T-helper 22 cell (primary cell): ENCODE results near the gene MECP2.

Experiments
- DNase-seq: peaks from one replicate; pipeline ENCODE4 v3.0.0-alpha.2; 2020; ENCODE audit warnings: low read depth

The MECP2 gene

DNA sequence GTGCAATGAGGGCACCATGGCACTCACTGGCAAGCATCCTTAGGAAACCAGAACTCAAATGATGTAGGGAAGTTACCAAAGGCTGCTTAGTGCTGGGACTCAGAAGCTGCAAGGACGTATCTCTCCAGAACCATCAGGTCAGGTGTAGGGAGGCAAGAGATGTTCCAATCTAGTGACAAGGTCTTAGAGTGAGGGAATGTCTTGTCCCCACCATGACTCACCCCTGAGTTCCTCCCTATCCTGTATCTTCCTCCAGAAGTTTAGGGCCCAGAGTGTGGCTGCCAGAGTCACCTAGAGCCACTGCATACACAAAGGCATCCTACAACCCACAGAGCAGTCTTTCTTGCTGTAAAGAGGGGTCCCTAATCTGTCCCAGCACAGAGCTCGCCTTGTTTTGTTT lies 63.7 kb downstream of the MECP2 start:
- no peak for DNase-seq

DNA sequence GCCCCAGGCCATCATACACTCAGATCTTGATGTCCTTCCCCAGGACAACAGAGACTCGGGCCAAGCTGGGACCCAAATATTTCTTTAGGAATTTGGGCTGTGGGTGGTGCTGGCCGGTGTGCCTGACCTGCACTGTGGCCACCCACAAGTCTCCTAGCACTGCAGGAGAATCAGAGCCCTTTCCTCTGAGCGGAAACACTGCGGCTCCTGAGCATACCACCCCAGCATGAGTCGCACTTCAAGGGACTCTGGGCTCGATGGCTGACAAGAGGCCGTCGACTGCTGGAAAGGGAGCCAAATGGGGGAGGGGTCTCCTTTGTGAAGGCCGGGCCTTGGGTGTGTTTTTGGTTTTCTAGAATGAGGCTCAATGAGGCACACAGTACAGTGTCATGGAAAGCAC lies 64.9 kb downstream of the MECP2 start:
- no peak for DNase-seq

DNA sequence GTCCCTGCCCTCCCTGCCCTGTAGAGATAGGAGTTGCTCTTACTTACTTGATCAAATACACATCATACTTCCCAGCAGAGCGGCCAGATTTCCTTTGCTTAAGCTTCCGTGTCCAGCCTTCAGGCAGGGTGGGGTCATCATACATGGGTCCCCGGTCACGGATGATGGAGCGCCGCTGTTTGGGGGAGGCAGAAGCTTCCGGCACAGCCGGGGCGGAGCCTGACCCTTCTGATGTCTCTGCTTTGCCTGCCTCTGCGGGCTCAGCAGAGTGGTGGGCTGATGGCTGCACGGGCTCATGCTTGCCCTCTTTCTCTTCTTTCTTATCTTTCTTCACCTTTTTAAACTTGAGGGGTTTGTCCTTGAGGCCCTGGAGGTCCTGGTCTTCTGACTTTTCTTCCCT lies 65.4 kb downstream of the MECP2 start:
- no peak for DNase-seq

DNA sequence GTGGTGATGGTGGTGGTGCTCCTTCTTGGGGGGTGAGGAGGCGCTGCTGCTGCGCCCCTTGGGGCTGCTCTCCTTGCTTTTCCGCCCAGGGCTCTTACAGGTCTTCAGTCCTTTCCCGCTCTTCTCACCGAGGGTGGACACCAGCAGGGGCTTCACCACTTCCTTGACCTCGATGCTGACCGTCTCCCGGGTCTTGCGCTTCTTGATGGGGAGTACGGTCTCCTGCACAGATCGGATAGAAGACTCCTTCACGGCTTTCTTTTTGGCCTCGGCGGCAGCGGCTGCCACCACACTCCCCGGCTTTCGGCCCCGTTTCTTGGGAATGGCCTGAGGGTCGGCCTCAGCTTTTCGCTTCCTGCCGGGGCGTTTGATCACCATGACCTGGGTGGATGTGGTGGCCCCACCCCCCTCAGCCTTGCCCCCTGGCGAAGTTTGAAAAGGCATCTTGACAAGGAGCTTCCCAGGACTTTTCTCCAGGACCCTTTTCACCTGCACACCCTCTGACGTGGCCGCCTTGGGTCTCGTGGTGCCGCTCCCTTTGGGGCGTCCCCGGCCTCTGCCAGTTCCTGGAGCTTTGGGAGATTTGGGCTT lies 66.7 kb downstream of the MECP2 start:
- no peak for DNase-seq

DNA sequence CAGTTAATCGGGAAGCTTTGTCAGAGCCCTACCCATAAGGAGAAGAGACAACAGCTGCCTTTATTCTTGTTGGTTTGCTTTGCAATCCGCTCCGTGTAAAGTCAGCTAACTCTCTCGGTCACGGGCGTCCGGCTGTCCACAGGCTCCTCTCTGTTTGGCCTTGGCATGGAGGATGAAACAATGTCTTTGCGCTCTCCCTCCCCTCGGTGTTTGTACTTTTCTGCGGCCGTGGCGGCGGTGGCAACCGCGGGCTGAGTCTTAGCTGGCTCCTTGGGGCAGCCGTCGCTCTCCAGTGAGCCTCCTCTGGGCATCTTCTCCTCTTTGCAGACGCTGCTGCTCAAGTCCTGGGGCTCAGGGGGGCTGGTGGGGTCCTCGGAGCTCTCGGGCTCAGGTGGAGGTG lies 67.3 kb downstream of the MECP2 start:
- no peak for DNase-seq

DNA sequence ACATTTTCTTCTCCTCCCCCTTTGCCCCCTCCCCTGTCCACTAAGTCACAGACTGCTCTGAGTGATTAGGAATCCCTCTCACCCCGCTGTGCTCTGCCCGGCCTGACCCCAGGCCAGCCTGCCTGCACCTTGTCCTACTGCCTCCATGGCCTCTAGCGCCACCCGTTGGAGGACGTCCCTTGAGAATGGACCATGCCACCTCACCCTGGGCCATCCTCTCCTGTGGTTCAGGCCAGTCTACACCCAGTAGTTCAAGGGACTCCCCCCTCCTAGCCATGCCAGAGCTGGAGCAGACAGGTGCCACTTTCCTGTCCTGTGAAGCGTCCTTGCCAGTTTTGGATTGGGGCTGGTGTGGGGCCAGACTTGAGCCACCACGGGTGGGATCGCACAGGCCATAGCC lies 68.1 kb downstream of the MECP2 start:
- no peak for DNase-seq

DNA sequence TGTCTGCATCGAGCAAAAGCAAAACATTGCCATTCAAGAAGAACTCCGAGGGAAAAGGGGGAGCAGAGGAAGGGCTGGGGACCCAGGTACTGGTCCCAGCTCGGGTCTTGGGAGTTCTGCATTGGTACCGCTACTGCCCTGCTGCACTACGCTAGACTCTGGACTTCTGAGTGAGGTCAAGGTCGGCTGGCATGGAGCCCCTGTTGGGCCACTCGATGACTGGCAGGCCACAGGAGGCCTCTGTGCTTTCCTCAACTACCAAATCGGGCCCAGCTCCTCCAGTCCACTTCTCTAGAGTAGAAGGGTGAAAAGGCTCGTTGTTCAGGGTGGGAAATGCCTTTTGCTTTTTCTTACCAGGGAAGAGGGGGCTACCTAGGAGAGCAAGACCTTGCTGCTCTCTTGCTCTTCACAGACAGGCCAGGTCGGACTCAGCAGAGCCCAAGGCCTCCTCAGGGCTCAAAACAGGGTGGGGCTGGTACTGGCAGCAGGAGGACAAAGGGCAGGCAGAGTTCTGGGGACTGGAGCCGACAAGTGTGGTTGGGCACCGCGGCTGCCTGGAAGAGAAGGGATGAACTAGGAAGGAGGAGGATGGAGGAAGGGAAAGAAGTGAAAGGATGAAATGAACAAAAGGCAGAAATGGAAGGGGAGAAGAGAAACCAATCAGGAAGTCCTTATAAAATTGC lies 68.9 kb downstream of the MECP2 start:
- DNase-seq: no peak

DNA sequence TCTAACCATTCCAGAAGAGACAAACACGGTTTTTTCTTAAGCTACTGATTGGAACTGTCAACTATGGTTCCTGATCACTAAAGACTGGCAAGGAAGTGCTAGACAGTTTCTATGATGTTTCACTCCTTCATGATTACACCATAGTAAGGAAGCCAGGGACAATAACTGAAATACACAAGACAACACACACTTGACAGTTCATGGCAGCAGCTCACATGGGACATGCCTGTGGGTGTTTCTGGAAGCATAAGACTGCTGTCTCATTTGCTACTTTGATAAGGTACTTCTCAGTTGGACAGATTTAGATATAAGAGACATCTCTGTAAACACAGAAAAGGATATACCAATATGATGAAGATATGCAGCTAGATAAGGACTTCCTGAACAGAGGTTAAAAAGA lies 69.5 kb downstream of the MECP2 start:
- no peak for DNase-seq

DNA sequence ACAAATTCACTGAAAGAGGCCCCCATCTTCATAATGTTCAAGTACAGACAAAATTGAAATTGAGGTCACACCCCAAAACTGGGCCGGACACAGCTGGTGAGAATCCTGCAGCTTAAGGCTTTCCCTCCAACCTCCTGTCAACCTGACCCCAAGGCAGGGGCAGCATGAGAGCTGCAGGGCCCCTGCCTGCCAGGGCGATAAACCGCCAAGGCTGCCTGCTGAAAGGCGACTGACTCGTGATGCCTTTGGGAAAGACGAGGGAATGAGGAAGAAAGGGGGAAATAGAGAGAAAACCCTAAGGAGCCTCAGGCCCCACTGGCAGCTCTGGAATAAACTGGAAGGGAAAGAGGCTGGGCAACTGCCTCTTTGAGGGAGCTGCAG lies 70.5 kb downstream of the MECP2 start:
- DNase-seq: no peak

DNA sequence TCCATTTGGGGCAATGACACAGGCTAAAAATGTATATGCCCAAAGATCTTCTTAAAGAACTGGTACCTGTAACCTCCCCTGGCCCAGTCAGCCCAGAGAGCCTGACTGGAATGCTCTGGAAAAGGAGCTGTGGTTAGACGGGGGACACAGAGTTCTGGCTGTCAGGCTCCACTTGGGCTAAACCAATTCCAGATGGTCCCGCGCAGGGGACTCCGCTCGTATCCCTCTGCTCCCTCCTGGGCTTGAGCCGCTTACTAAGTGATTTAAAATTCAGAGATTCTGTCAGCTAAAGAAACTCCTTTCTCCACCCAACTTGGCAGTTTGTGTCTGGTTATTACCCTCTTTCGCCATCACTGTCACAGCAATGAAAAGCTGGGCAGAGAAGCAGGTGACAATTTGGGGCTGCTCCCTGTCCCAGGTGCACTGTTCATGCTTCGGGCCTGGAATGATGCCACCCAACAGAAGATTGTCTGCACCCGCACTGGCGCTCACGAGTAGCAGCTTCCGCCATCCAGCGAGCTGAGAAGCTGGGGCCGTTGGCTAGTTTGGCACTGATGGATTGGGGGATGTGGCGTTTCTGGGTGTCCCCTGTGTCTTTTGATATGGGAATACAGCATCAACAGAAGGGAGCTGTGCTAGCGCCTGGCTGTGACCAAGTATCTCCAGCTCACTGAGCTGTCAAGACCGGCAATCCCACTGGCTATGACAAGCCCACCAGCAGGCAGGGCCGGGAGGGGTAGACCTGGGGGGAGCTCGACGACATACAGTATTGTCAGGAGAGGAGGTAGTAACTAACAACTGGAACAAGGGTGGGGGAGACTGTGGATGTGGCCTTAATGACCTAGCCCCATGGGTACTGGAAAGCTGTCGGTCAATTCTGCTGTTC lies 71.1 kb downstream of the MECP2 start:
- DNase-seq: no peak

DNA sequence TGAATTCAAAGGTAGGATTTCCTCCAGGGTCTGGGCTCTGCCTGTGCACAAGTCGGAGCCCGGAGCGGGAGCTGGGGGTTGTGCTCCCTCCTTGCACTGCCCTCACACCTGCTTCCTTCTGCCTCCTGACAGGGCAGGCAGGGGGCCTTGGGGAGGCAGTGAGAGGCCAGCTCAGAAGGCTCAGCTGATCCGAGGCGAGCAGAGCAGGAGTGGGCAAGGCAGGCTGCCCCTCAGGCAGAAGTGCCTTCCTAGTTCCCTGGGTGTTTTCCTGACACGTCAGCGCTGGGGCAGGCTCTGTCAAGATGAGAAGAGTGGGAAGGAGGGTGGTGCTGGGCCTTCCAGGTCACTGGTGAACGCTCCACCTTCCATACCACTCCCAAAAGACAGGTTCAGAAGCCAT lies 72.3 kb downstream of the MECP2 start:
- no peak for DNase-seq

DNA sequence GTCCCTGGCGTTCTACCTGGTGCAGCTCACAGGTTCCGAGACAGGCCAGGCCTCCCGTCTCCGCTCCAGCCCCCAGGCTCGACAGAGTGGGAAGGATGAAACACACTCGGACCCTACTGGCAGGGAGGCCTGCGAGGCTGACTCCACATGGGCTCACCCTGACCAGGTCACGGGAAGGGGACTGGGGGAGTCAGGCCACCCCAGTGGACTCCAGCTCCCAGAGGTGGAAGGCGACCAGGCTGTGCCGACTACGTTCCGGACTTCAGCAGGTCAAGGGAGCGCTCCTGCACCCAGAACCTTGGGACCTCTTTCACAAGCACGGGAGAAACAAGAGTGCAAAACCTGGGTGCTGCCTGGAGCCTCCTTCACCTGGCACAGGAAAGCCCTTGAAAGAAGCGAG lies 73.2 kb downstream of the MECP2 start:
- DNase-seq: no peak

DNA sequence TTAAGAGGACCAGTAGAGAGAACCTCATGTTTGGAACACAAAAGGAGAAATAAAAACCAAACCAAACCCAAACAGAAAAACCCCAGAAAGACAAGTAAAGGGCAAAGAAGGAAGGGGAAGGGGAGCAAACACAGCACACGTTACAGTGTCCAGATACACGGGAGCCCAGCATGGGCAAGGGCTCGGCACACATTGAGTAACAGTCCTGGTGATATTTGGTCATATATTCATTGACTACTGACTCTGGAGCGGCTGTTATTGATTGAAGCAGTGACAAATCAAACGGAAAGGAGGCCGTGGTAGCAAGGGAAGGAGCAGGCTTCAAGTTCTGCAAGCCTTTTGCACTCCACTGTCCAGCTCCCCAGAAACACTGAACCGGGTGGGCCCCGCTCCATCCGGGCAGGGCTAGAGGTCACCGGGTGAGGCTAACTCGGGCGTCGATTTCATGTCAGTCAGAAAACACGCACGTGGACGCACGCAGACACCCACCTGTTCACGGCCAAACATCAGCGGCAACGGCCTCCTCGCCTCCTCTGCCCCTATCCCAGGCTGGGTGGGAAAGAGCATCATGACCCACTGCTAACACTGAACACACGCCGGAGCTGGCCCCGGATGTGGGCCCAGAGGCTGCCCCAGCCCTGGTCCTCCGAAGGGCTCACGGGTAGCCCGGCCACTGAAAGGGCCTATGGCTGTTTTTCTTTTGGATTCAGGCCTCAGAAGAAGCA lies 74.1 kb downstream of the MECP2 start:
- DNase-seq: no peak

DNA sequence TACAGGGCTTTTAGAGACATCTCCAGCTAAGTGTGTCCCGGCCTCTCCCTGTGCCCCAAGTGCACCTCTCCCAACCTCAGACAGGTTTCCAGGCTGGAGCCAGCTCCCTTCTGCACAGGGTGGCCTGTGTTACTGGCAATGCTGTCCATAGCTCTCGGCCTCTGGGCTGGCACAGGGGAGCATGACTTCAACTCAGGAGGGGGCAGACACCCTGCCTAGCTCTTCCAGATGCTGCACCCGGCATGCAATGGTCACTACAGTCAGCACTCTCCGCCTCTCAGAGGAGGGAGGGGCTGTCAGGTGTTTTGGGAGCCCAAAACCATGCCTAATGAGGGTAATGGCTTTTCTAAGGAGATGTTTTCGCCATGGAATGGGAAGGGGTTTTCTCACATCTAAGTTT lies 75.4 kb downstream of the MECP2 start:
- no peak for DNase-seq

DNA sequence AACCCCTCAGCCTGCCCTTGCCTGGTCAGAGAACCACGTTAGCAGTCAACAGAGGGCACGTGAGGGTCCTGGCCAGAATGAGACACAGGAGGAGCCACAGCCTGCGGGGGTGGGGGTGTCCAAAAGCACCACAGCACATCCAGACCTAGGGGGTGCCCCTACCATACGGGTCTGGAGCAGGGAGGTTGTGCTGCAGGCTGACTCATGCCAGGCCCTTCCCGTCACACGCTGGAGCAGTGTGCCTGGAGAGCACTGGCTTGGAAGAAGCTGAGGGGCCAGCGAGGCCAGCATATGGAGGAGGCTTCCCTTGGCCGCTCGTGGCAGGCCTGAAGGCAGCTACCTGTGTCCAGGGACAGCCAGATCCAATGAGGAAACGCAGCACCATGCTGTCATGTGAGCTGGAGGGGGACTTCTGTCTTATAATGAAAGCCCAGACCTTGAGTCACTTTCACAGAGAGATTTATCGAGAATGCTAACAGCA lies 76.3 kb downstream of the MECP2 start:
- peak; percentile 8 for DNase-seq

DNA sequence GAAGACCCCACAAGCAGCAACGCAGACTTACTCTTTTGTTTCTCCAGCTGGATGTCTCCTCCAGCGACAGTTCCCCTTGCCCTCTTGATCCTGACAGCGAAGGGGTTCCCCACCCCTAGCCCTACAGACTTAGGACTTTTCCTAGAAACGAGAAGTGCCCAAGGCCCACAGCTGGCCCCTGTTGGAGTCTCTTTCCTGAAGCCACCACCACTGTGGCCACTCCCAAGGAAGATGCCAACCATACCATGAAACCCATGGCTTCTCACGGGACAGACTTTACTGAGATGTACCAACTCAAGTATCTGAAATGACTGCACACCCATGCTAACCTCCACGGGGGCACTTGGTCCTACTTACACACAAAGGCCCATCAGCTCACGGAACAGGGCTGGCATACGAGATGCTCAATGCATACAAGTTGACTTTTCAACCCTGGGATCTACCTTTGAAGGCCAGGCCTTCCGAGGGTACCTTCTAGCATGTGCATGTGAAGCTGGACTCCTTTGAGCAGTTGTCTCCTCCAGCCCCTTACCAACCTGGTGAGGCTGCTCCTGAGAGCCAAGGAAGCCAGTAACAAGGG lies 76.9 kb downstream of the MECP2 start:
- DNase-seq: no peak

DNA sequence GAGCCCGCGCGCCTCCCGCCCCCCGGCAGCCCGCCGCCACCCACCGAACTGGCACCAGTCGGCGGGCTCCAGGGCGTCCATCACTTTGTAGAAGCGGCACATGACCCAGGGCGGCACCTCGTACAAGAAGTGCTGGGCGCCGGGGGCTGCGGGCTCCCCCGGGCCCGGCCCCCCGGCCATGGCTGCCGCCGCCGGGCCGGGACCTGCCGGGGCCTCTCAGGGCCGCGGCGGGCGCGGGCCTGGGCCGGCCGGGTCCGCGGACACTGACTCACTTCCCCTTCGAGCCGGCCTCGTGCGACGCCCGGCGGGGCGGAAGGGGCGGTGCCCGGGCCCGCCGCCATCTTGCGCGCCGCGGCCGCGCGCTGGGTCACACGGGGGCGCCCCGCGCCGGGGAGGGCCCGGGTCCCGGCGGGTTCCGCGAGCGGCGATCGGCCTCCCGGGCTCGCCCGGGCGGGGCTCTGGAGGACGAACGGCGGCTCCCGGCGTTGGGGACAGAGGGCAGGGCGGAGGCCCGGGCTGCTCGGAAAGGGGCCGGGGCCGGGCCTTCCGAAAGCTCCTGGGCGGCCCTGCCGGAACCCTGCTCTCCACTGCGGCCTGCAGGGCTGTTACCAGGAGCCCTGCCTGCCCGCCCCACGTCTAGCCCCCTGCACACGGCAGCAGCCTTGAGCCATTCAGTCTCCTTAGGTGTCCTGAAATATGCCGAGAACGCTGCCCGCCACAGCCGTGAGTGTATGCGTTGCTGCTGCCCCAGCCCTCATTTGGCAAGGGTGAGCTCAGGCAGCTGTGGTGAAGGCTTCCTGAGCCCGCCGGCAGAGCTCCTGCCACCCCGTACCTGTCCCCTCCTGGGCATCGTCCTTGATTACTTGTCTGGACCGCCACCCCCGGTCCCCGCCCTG lies 77.6 kb downstream of the MECP2 start, which contains the start of gene IRAK1:
Gene IRAK1, minus strand, starts transcription at position 270 of the 896 bp plus-strand sequence. Its CDS starts 90 bp downstream, at position 180.
- DNase-seq: peak; percentile 34

DNA sequence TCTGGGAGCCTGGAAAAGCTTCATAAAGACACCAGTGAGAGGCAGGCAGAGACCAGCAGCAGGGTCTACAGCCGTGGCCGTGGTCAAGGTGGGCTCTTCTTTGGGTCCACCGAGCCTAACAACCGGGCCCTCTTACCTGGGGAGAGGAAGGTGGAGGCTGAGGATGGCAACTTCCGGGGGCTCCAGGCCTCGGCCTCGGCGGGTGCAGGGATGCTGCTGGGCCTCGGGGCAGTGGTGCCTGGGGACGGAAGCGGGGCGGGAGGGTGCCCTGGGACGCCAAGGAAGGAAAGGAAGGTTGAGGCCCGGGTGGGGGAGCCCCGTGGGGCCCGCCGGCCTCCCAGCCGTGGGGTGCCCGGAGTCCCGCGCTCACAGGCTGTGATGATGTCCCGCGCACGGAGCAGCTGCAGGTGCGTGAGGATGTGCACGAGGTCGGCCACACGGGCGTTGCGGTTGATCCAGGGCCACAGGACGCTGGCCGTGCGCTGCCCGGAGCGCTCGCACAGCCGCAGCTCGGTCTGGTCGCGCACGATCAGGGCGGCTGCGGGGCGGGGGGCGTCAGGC lies 78.4 kb downstream of the MECP2 start:
- DNase-seq: no peak

DNA sequence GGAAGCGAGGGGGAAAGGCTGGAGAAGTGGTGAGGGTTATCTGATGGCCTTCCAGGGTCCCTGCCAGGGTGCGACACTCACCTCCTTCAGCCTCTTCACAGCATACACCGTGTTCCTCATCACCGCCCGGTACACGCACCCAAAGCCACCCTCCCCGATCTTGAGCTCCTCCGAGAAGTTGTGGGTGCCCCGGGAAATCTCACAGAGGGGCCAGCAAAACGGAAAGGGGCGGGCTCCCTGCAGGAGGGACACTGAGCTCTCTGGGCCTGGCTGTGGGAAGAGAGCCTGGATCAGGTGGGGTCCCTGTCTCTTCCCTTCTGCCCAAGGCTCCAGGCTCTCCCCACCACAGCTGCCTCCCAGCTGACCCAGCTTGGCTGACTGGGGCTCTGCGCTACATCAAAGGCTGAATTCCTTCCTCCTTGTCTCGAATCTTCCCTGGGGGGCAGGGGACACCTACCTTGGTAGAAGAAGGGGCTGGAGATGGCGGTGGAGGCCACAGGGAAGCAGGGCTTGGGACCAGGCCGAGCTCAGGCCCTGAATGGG lies 78.9 kb downstream of the MECP2 start:
- DNase-seq: no peak
